ENCODE results near the gene VEPH1.

VEPH1 gene

DNA sequence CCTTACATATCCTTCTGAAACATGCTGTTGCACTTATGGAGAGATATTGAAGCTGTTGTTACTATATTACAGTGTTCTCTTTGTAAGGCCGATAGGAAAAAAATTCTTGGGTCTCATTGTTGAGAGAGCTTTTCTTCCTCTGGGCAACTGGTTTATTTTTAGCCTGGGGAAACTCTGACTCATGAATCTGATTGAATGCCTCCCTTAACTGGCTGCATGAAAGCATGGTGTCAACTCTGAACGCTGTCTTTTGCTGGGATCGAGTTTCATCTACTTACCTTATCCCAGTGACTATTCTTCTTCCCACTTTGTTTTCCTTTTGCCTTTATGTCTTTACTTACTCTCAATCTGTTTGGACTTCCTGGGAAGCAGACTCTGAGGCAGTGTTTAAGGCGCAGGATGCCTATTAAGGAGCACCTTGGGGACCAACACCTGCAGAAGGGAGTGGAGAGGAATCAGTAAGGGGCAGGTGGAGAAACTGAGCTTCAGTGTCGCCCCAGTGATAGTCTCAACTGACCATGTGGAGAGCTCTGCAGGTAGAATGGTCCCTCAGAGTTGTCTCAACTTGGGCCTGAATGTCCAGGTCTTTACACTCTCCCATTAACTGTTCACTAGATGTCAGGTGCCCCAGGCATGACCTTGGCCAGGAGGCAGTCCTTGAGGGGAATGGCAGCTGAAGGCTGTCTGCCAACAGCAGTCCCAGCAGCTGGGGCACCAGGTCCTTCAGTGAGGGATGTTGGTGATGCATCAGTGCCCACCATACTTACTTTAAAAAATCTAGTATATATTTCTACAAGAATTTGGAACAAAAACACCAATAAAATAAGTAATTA is 254.4 kb downstream of the VEPH1 start:
- no peak overlapping the region for H3K4me3 ChIP-seq (ENCODE audit: low read depth in 1 of 2, low read length in 1 of 2)
- H3K4me1 ChIP-seq (ENCODE audit: control insufficient read depth in 1 of 2, insufficient read depth in 1 of 2, low read depth in 1 of 2, low read length in 1 of 2), result no peaks in the 10 kb centered on the region
- H3K27ac ChIP-seq, result no peak overlapping the region
- TF ChIP-seq, protein P1, sequence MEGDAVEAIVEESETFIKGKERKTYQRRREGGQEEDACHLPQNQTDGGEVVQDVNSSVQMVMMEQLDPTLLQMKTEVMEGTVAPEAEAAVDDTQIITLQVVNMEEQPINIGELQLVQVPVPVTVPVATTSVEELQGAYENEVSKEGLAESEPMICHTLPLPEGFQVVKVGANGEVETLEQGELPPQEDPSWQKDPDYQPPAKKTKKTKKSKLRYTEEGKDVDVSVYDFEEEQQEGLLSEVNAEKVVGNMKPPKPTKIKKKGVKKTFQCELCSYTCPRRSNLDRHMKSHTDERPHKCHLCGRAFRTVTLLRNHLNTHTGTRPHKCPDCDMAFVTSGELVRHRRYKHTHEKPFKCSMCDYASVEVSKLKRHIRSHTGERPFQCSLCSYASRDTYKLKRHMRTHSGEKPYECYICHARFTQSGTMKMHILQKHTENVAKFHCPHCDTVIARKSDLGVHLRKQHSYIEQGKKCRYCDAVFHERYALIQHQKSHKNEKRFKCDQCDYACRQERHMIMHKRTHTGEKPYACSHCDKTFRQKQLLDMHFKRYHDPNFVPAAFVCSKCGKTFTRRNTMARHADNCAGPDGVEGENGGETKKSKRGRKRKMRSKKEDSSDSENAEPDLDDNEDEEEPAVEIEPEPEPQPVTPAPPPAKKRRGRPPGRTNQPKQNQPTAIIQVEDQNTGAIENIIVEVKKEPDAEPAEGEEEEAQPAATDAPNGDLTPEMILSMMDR (IDR thresholded peaks at IDR 0.05), result no peak
- H3K36me3 ChIP-seq, result no peaks in the 10 kb centered on the region
- H3K27me3 ChIP-seq, result no peaks in the 10 kb centered on the region
- H3K9me3 ChIP-seq, result no peaks in the 10 kb centered on the region

- H3K9me3 ChIP-seq, result no peaks in the 10 kb centered on the region
- H3K4me1 ChIP-seq (ENCODE audit: control insufficient read depth in 1 of 2, insufficient read depth in 1 of 2, low read depth in 1 of 2, low read length in 1 of 2), result no peaks in the 10 kb centered on the region
- H3K4me3 ChIP-seq (ENCODE audit: low read depth in 1 of 2, low read length in 1 of 2), result no peak overlapping the region
- TF ChIP-seq, protein P1 (IDR thresholded peaks at IDR 0.05), result no peak
- no peaks in the 10 kb centered on the region for H3K36me3 ChIP-seq
- H3K27me3 ChIP-seq, result no peaks in the 10 kb centered on the region
- no peak overlapping the region for H3K27ac ChIP-seq
These were observed 255.8 kb downstream of the VEPH1 start for GRCh38 chr3:157247391-157247790.

GRCh38 chr3:157242836-157243235 is 260.4 kb downstream of the VEPH1 start:
- Histone ChIP-seq H3K4me3 (ENCODE audit: low read depth in 1 of 2, low read length in 1 of 2) (no peak overlapping the region), H3K27me3 (no peaks in the 10 kb centered on the region), H3K36me3 (no peaks in the 10 kb centered on the region), H3K27ac (no peak overlapping the region), H3K9me3 (no peaks in the 10 kb centered on the region), H3K4me1 (ENCODE audit: control insufficient read depth in 1 of 2, insufficient read depth in 1 of 2, low read depth in 1 of 2, low read length in 1 of 2) (peaks cover 26 to 29% of the 10 kb centered on the region in 2 experiments)
- TF ChIP-seq, protein P1 (IDR thresholded peaks at IDR 0.05), result no peak

GRCh38 chr3:157241599-157241998 is 261.6 kb downstream of the VEPH1 start:
- Histone ChIP-seq H3K4me3 (ENCODE audit: low read depth in 1 of 2, low read length in 1 of 2) (no peak overlapping the region), H3K27ac (no peak overlapping the region), H3K9me3 (no peaks in the 10 kb centered on the region), H3K27me3 (no peaks in the 10 kb centered on the region), H3K4me1 (ENCODE audit: control insufficient read depth in 1 of 2, insufficient read depth in 1 of 2, low read depth in 1 of 2, low read length in 1 of 2) (peaks cover 26 to 29% of the 10 kb centered on the region in 2 experiments), H3K36me3 (no peaks in the 10 kb centered on the region)
- TF ChIP-seq, protein P1 (IDR thresholded peaks at IDR 0.05), result no peak

DNA sequence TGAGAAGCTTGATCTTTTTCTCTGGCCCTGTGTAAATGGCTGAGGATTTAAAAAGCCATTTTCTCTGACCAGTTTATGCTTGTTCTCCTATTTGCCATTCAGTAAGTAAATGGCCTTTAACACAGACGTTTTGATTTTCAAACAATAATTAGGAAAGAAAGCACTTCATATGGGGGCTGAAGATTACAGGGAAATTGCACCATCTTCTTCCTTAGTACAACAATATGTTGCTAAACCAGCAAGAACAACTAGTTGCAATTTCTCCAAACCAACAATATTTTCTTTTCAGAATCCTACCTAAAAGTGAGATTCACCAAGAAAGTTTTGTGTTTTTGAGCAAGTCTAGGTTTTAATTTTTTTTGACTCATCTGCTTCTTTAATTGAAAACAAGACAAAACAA is 262.8 kb downstream of the VEPH1 start:
- H3K27ac ChIP-seq, result peak overlapping the region; percentile 61
- H3K9me3 ChIP-seq, result no peaks in the 10 kb centered on the region
- TF ChIP-seq, protein P1 (IDR thresholded peaks at IDR 0.05), result no peak
- H3K4me3 ChIP-seq (ENCODE audit: low read depth in 1 of 2, low read length in 1 of 2), result no peak overlapping the region
- H3K36me3 ChIP-seq, result no peaks in the 10 kb centered on the region
- H3K4me1 ChIP-seq (ENCODE audit: control insufficient read depth in 1 of 2, insufficient read depth in 1 of 2, low read depth in 1 of 2, low read length in 1 of 2), result peaks cover 26 to 29% of the 10 kb centered on the region in 2 experiments
- H3K27me3 ChIP-seq, result no peaks in the 10 kb centered on the region

Data from neutrophil (primary cell).